ENCODE data around the gene SPECC1L. TPM values are rescaled to one million over a fixed set of nuclear protein-coding genes. Genes with fewer than 3 reads are reported as not detected.

SPECC1L gene
- polyA plus RNA-seq, 4 donors, result 6.0 to 29.9 (median 9.9) TPM

DNA sequence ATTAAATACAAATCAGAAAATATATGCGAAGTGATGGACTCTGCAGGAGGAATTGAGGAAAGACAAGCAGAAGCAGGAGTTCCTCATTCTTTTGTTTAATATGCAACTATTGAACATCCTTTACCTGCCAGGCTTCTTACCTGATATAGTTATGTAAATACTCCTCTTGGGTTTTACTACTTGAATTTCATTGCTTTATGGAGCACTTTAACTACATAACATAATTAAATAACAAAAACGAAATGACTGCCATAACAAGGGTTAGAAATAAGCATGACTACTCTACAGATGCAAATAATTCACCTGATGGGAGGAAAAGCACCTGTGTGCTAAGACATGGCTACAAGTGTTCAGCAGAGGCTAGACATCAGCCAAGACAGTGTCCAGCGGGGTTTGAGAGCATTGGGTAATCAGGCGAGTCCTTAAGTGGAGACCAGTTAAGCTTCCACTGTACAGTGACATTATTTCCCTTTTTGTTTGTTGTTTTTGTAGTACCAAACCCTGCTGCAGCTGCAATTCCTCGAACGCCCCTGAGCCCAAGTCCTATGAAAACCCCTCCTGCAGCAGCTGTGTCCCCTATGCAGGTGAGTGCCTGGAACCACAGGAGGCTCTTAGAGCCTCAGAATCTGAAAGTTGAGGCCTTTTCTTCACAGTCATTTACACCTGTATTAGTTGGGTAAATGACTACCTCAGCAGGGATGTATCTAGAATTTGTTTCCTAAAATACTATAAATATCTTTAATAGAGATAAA is 67.4 kb downstream of the SPECC1L start:
- Histone ChIP-seq H3K4me1 (ENCODE audit: control insufficient read depth in 3 of 3, insufficient read depth in 2 of 3, low read depth in 1 of 3, low read length in 2 of 3) (no peaks in the 10 kb centered on the region), H3K36me3 (ENCODE audit: control insufficient read depth in 3 of 3, insufficient read depth in 2 of 3, low read depth in 1 of 3, low read length in 3 of 3) (peaks cover 4 to 36% (median 12%) of the 10 kb centered on the region in 3 donors), H3K4me3 (ENCODE audit: low read depth in 1 of 3, low read length in 3 of 3) (no peak overlapping the region), H3K9me3 (ENCODE audit: control insufficient read depth in 2 of 2, insufficient read depth in 1 of 2, low read depth in 1 of 2, low read length in 1 of 2) (no peaks in the 10 kb centered on the region), H3K27me3 (ENCODE audit: control insufficient read depth in 3 of 3, insufficient read depth in 3 of 3, low read length in 3 of 3) (no peaks in the 10 kb centered on the region), H3K27ac (ENCODE audit: low read depth in 1 of 3, low read length in 2 of 3) (no peak overlapping the region)
- 79 to 81% (median 80%) methylated on average over 6 of the region's 6 CpGs for WGBS, 3 donors
- FAIRE-seq, result no peak
- DNase-seq, result no peak

DNA sequence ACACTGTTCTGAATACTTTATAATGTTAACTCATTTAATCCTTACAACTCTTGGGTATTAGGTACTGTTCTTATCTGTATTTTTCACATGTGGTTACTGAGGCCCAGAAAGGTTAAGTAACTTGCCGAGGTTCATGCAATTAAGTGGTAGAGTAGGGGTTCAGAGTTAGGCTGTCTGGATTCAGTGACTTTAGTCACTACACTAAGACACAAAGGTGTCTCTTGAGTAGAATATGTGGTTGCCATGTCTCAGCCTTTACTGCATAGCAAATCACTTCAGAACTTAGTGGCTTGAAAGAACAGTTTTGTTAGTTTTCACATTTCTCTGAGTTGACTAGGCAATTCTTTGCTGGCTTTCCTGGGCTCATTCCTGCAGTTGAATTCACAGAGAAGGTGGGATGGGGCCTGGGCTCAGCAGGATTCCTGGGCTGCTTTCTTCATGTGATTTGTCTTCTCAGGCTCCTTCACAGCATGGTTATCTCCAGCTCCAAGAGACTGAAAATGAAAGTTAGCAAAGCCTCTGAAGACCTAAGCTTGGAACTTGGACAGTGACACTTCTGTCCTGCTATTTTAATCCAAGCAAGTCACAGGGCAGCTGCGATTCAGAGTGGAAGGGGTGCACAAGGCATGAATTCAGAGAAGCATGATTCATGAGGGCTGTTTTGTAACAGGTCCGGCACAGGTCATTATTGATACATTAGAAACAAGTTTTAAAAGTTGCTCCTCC is 68.3 kb downstream of the SPECC1L start:
- DNase-seq, result peak; percentile 4 to 42
- no peak for FAIRE-seq
- Histone ChIP-seq H3K9me3 (ENCODE audit: control insufficient read depth in 2 of 2, insufficient read depth in 1 of 2, low read depth in 1 of 2, low read length in 1 of 2) (no peaks in the 10 kb centered on the region), H3K4me3 (ENCODE audit: low read depth in 1 of 3, low read length in 3 of 3) (no peak overlapping the region), H3K27ac (ENCODE audit: low read depth in 1 of 3, low read length in 2 of 3) (no peak overlapping the region), H3K27me3 (ENCODE audit: control insufficient read depth in 3 of 3, insufficient read depth in 3 of 3, low read length in 3 of 3) (no peaks in the 10 kb centered on the region), H3K4me1 (ENCODE audit: control insufficient read depth in 3 of 3, insufficient read depth in 2 of 3, low read depth in 1 of 3, low read length in 2 of 3) (no peaks in the 10 kb centered on the region), H3K36me3 (ENCODE audit: control insufficient read depth in 3 of 3, insufficient read depth in 2 of 3, low read depth in 1 of 3, low read length in 3 of 3) (peaks cover 4 to 40% (median 12%) of the 10 kb centered on the region in 3 donors)
- 55 to 60% (median 56%) methylated on average over 3 of the region's 3 CpGs for WGBS, 3 donors

GRCh38 chr22:24339452-24339747 is 68.8 kb downstream of the SPECC1L start:
- 95 to 96% (median 96%) methylated on average over 7 of the region's 7 CpGs for WGBS, 3 donors
- Histone ChIP-seq H3K27me3 (ENCODE audit: control insufficient read depth in 3 of 3, insufficient read depth in 3 of 3, low read length in 3 of 3) (no peaks in the 10 kb centered on the region), H3K4me1 (ENCODE audit: control insufficient read depth in 3 of 3, insufficient read depth in 2 of 3, low read depth in 1 of 3, low read length in 2 of 3) (no peaks in the 10 kb centered on the region), H3K4me3 (ENCODE audit: low read depth in 1 of 3, low read length in 3 of 3) (no peak overlapping the region), H3K36me3 (ENCODE audit: control insufficient read depth in 3 of 3, insufficient read depth in 2 of 3, low read depth in 1 of 3, low read length in 3 of 3) (peaks cover 3 to 40% (median 12%) of the 10 kb centered on the region in 3 donors), H3K27ac (ENCODE audit: low read depth in 1 of 3, low read length in 2 of 3) (no peak overlapping the region), H3K9me3 (ENCODE audit: control insufficient read depth in 2 of 2, insufficient read depth in 1 of 2, low read depth in 1 of 2, low read length in 1 of 2) (no peaks in the 10 kb centered on the region)
- FAIRE-seq (no peak), DNase-seq (no peak)

- peaks cover 5 to 44% (median 10%) of the 10 kb centered on the region in 3 donors for H3K36me3 ChIP-seq (ENCODE audit: control insufficient read depth in 3 of 3, insufficient read depth in 2 of 3, low read depth in 1 of 3, low read length in 3 of 3)
- H3K4me3 ChIP-seq (ENCODE audit: low read depth in 1 of 3, low read length in 3 of 3), result no peak overlapping the region
- no peaks in the 10 kb centered on the region for H3K9me3 ChIP-seq (ENCODE audit: control insufficient read depth in 2 of 2, insufficient read depth in 1 of 2, low read depth in 1 of 2, low read length in 1 of 2)
- H3K27me3 ChIP-seq (ENCODE audit: control insufficient read depth in 3 of 3, insufficient read depth in 3 of 3, low read length in 3 of 3), result no peaks in the 10 kb centered on the region
- DNase-seq, result peak in 1 of 2 donors; percentile 12
- 78 to 89% (median 79%) methylated on average over 6 of the region's 6 CpGs for WGBS, 3 donors
- H3K4me1 ChIP-seq (ENCODE audit: control insufficient read depth in 3 of 3, insufficient read depth in 2 of 3, low read depth in 1 of 3, low read length in 2 of 3), result no peaks in the 10 kb centered on the region
- no peak overlapping the region for H3K27ac ChIP-seq (ENCODE audit: low read depth in 1 of 3, low read length in 2 of 3)
- no peak for FAIRE-seq
Observed at GRCh38 chr22:24341627-24342026, 71.0 kb downstream of the SPECC1L start.

- DNase-seq, result no peak
- H3K4me3 ChIP-seq (ENCODE audit: low read depth in 1 of 3, low read length in 3 of 3), result no peak overlapping the region
- FAIRE-seq, result no peak
- no peaks in the 10 kb centered on the region for H3K27me3 ChIP-seq (ENCODE audit: control insufficient read depth in 3 of 3, insufficient read depth in 3 of 3, low read length in 3 of 3)
- peaks cover 0 to 3% of the 10 kb centered on the region in 2 donors for H3K9me3 ChIP-seq (ENCODE audit: control insufficient read depth in 2 of 2, insufficient read depth in 1 of 2, low read depth in 1 of 2, low read length in 1 of 2)
- H3K36me3 ChIP-seq (ENCODE audit: control insufficient read depth in 3 of 3, insufficient read depth in 2 of 3, low read depth in 1 of 3, low read length in 3 of 3), result peaks cover 4 to 52% (median 15%) of the 10 kb centered on the region in 3 donors
- no peak overlapping the region for H3K27ac ChIP-seq (ENCODE audit: low read depth in 1 of 3, low read length in 2 of 3)
- no peaks in the 10 kb centered on the region for H3K4me1 ChIP-seq (ENCODE audit: control insufficient read depth in 3 of 3, insufficient read depth in 2 of 3, low read depth in 1 of 3, low read length in 2 of 3)
- WGBS, 3 donors, result 89 to 97% (median 91%) methylated on average over 4 of the region's 4 CpGs
Observed at GRCh38 chr22:24350627-24351026, 80.0 kb downstream of the SPECC1L start.

DNA sequence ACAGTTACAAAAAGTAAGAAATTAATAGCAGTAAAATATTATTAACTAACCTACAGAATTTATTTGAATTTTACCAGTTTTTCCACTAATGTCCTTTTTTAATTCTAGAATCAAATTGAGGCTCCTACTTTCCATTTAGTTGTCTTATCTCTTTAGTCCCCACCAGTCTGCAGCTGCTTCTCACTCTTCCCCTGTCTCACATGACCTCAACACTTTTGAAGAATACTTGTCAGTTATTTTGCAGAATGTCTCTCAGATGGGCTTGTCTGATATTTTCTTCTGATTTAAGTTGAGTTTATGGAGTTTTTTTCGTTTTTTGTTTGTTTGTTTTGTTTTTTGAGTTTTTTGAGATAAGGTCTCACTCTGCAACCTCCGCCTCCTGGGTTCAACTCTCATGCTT is 82.5 kb downstream of the SPECC1L start:
- H3K4me1 ChIP-seq (ENCODE audit: control insufficient read depth in 3 of 3, insufficient read depth in 2 of 3, low read depth in 1 of 3, low read length in 2 of 3), result no peaks in the 10 kb centered on the region
- H3K27ac ChIP-seq (ENCODE audit: low read depth in 1 of 3, low read length in 2 of 3), result no peak overlapping the region
- FAIRE-seq (no peak), DNase-seq (no peak)
- H3K9me3 ChIP-seq (ENCODE audit: control insufficient read depth in 2 of 2, insufficient read depth in 1 of 2, low read depth in 1 of 2, low read length in 1 of 2), result peaks cover 0 to 3% of the 10 kb centered on the region in 2 donors
- no peaks in the 10 kb centered on the region for H3K27me3 ChIP-seq (ENCODE audit: control insufficient read depth in 3 of 3, insufficient read depth in 3 of 3, low read length in 3 of 3)
- no peak overlapping the region for H3K4me3 ChIP-seq (ENCODE audit: low read depth in 1 of 3, low read length in 3 of 3)
- 95 to 96% (median 96%) methylated on average over 2 of the region's 2 CpGs for WGBS, 3 donors
- peaks cover 4 to 41% (median 10%) of the 10 kb centered on the region in 3 donors for H3K36me3 ChIP-seq (ENCODE audit: control insufficient read depth in 3 of 3, insufficient read depth in 2 of 3, low read depth in 1 of 3, low read length in 3 of 3)

- peaks cover 0 to 3% of the 10 kb centered on the region in 2 donors for H3K9me3 ChIP-seq (ENCODE audit: control insufficient read depth in 2 of 2, insufficient read depth in 1 of 2, low read depth in 1 of 2, low read length in 1 of 2)
- DNase-seq (no peak), FAIRE-seq (no peak)
- H3K4me3 ChIP-seq (ENCODE audit: low read depth in 1 of 3, low read length in 3 of 3), result no peak overlapping the region
- H3K27ac ChIP-seq (ENCODE audit: low read depth in 1 of 3, low read length in 2 of 3), result no peak overlapping the region
- H3K27me3 ChIP-seq (ENCODE audit: control insufficient read depth in 3 of 3, insufficient read depth in 3 of 3, low read length in 3 of 3), result no peaks in the 10 kb centered on the region
- H3K36me3 ChIP-seq (ENCODE audit: control insufficient read depth in 3 of 3, insufficient read depth in 2 of 3, low read depth in 1 of 3, low read length in 3 of 3), result peaks cover 4 to 27% (median 5%) of the 10 kb centered on the region in 3 donors
- WGBS, 3 donors, result 82 to 90% (median 86%) methylated on average over 2 of the region's 2 CpGs
- peaks cover 0 to 4% (median 0%) of the 10 kb centered on the region in 3 donors for H3K4me1 ChIP-seq (ENCODE audit: control insufficient read depth in 3 of 3, insufficient read depth in 2 of 3, low read depth in 1 of 3, low read length in 2 of 3)
Observed at GRCh38 chr22:24355574-24355973, 84.9 kb downstream of the SPECC1L start.

DNA sequence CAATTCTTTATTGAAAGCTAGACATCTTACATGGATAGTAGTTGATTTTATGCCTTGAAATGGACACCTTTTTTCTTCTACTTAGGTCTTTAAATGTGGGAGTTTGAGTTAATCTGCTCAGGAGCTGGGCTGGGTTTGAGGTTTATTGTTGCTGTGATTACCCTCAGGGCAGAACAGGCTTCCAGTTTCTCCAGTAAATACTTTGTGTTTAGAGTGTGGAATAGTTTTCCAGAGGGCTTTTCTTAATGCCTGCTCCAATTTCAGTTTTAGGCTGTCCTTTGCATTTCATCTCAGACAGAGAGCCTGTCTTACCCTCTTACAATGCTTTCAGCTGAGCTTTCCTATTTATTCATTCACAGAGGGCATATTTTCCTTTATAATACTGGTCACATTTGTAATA is 86.9 kb downstream of the SPECC1L start:
- DNase-seq (no peak), FAIRE-seq (no peak)
- Histone ChIP-seq H3K36me3 (ENCODE audit: control insufficient read depth in 3 of 3, insufficient read depth in 2 of 3, low read depth in 1 of 3, low read length in 3 of 3) (peaks cover 2 to 33% (median 3%) of the 10 kb centered on the region in 3 donors), H3K4me3 (ENCODE audit: low read depth in 1 of 3, low read length in 3 of 3) (no peak overlapping the region), H3K27me3 (ENCODE audit: control insufficient read depth in 3 of 3, insufficient read depth in 3 of 3, low read length in 3 of 3) (no peaks in the 10 kb centered on the region), H3K4me1 (ENCODE audit: control insufficient read depth in 3 of 3, insufficient read depth in 2 of 3, low read depth in 1 of 3, low read length in 2 of 3) (peaks cover 0 to 4% (median 0%) of the 10 kb centered on the region in 3 donors), H3K9me3 (ENCODE audit: control insufficient read depth in 2 of 2, insufficient read depth in 1 of 2, low read depth in 1 of 2, low read length in 1 of 2) (peaks cover 0 to 3% of the 10 kb centered on the region in 2 donors), H3K27ac (ENCODE audit: low read depth in 1 of 3, low read length in 2 of 3) (no peak overlapping the region)

All from small intestine (tissue), 7 donors.